ENCODE results near the gene PLEK.
"Not testable (repeated sequence)": the region's sequence is repeated elsewhere in the genome, so short reads cannot be mapped to it uniquely, and the experiment has no call there.

The PLEK gene

DNA sequence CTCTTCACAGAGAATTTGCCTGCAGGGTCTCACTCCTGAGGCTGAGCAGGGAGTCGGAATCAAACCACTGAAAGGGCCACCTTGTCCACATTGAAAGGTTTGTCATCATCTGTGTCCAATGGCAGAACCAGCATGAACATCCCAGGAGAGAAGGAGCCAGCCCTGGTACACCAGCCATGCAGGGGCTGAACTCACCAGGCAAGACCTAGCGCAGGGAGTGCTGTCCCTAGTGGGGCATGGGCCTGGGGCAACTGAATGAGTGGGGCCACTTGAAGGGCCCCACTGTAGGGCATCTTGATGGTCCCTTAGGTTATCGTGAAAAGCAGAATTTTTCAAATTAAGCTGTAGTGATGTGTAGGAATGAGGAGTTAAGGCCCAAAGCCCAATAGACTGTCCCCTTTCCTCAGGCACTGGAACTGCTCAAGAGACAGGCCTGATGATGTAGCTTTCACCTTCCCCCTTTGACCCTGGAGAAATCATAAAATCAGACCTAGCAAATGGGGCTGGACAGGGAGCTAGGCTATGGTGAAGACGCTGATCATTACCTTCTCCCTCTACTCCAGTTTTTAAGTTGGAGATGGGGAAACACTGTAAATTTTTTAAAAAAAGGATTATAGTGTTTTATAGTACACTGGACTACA, 8.4 kb upstream of the PLEK start:
- DNase-seq: no peak

DNA sequence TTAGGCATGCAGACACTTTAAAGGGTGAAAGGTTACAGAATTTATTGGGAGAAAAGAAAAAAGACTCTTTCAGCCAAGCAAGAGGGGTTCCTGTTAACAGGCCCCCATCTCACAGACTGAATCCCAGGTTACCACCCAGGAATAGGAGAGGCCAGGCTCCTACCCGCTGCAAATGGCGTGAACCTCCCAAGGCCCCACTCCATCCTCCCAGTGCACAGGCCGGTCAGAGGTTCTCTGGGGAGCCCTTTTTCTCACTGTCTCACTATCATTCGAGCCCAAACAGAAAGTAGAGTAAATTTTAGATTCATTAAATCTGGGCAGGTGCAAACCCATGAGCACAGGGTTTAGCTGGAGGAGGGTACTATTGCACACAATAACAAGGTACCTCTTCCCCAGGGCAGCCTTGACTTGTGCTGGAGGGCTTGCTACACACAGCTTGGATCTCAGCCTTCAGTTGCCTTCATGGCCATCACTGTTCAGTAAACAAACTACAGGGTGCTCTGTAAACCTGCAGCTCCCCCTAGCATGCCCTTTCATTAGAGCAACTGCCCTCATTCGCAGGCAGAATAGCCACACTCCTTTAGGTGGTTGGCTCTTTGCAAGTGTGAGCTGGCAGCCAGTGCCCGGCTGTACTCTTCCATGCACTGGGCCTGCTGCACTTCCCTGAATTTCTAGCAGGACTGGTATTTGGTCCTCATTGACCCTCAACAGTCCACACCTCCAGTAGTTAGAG, 7.3 kb upstream of the PLEK start:
- no peak for DNase-seq

DNA sequence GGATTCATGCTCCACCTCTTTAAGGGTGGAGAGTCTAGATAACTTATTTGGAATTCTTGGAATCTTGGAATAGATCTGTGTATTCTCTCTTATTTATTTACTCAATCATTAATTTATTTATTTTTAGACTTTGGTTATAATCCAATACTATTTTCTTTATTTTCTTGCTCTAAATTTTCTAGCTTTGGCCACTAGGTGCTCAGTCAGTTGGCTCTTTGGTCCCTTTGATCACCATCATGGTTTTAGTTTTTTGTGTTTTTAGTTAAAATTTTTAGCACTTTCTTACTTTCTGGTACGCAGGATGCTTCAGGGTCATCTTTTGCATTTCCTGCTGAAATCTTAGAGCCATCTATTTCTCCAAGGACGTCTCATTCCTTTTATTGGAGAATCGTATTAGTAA, 5.2 kb upstream of the PLEK start:
- no peak for DNase-seq

DNA sequence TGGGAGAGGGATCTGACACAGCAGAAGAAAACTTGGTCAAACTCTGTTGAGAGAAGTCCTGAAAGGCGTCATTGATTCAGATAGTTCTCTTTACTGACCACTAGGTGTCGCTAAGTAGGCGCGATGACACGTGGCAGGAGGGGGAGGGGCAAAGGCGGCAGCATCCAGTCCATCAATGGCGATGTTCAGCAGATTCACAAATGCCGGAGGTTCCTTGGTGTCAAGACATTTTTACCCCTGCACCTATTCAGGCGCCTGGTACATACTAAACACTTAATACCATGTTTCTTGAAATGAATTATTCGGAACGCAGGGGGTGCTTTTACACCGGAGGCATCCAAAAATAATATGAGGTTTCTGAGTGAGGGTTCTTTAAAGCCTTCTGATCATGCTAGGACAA, 3.0 kb upstream of the PLEK start:
- DNase-seq: peak; percentile 83

DNA sequence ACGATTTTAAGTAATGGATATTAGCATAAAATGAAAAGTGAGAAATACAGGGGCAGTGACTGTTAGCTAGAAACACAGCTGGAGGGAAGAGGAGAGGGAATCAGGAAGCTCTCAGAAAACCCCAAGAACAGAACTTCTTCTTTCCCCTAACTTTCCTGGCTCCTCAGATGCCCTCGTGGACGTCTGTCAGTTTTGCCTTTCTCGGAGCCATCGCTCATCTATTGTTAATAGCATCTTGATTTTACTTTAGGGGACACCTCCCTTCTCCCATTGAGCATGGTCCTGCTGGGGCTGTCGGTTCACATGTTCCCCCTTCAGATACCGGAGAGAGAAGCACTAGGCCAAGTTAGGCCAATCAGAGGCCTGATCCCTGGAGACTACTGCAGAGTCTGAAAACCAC, 2.3 kb upstream of the PLEK start:
- DNase-seq: no peak

DNA sequence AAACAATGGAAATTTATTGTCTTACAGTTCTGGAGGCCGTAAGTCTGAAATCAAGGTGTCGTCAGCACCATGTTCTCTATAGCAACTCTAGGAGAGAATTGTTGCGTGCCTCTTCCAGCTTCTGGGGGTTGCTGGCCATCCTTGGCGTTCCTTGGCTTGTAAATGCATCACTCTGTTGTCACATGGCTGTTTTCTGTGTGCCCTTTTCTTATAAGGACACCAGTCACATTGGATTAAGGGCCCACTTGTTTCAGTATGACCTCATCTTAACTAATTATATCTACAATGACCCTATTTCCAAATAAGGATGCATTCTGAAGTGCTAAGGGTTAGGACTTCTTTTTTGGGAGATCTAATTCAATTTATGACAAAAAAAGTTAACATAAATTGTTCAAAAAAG, 1.4 kb upstream of the PLEK start:
- DNase-seq: no peak

DNA sequence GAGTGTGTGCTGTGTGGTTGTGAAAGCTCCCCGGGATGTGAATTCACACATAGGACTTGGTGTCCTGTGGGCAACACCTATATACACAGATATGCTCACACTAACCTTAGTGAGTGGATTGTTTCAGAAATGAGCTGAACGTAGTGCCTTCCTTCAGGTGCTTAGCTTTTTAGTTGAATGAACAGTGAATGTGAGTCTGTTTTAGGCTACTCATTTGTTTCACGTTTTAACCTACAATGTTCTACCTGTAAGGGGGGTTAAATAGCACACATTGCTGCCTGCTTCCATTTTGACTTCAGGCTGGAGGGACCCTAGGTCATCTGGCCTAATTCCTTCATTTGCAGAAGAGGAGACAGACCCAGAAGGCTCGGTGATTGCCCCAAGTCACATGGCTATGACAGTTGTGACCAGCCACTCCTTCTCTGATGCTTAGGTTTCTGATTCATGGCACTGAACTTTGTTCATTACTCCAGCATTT, 1.0 kb downstream of the PLEK start:
- no peak for DNase-seq

DNA sequence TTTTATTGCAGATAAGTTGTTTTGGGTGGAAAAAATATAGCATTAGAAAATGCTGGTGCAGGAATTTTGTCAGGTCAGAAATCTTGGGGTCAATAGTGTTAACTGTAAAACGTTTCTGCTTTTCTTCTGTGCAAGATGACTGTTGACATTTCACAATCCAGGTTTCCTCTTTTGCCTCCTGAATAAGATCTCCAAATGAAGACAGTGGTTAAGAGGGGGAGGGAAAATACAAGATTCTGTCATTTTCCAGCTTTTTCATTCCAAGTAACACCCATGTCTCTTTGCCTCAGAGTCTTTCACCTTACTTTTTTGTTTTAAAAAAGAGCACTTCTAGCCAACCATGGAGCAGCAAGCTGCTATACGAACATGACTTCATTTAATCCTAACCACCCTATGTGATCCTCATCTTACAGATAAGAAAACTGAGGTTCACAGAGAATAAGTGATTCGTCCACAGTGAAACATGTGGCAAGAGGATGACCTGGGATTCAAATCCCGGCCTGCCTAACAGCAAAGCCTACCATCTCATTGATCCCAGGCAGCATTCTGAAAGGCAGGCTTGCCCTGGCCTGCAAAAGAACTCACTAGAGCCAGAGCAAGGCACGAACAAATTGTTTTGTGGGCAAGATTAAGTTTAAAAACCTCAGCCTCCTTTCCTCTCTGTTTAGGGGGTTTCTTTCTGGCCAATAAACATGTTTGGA, 3.0 kb downstream of the PLEK start:
- no peak for DNase-seq

DNA sequence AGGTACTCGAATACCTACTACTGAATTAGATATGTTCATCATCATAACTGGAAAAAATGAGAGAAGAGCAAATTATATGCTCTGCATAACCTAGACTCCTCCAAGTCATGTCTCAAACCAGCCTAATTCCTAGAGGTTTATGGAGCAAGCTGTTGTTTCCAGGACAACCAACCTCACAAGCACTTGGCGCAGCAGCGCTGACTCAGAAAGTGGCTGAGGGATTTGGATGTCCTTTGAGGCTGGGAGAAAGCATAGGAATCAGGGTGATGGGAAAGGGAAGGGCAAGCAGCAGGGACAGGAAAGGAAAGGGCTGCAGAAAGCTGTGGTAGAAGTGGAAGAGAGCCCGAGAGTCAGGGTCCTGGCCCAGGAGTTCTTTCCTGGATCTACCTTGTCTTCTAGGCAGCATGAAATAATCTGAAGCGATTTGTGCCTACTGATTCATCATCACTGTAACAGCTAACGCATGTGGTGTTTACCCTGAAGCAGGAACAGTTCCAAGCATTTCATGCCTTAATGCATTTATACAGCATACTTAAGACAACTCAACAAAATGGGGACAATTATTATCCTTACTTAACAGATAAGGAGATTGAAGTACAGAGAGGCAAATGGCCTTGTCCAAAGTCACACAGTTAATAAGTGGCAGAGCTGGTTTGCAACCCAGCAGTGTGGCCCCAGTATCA, 3.7 kb downstream of the PLEK start:
- DNase-seq: no peak

DNA sequence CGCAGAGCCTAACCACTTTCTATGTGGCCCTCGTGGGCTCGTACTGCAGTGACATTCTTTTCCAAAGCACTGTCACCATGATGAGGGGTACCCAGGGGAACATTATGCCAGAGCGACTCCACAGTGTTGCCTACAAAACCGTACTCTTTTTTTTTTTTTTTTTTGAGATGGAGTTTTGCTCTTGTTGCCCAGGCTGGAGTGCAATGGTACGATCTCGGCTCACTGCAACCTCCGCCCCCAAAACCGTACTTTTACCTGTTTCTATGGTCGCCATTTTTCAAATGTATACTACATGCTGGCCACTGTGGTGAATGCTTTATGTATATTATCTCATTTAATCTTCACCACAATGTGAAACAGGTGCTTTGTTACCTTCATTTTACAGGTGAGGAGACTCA, 4.3 kb downstream of the PLEK start:
- no peak for DNase-seq

DNA sequence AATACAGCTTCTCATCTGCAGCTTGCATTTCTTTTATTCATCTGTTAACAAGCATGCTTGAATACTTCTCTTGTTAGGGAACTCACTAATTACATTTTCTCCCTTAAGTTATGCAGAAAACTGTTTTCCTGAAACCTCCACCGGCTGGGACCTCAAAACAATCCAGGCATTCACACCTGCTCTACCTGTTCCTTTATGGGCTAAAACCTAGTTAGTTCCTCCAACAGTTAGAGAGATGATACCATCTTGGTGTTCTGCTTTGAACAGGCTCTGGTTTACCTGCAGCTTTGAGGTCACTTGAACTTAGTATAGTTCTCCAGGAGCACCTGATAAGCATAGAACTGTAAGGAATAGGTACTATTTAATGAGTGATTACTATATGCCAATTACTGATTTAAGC, 6.1 kb downstream of the PLEK start:
- no peak for DNase-seq

DNA sequence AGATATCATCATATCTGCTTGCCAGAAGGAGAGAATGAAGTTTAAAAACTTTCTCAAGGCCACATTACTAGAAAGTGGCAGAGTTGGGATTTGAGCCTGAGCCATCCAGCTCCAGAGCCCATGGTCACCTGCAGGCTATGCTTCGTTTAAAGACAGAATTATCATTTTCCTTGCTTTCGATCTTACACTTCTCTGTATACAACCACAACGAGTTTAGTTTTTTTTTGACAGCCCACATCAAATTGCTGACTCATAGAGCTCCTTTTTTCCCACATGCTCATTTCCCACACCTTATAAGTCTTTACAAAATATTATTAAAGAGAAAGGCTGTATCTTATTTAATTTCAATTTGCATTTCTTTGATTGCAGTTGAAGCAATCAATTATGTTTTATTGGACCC, 6.5 kb downstream of the PLEK start:
- no peak for DNase-seq

DNA sequence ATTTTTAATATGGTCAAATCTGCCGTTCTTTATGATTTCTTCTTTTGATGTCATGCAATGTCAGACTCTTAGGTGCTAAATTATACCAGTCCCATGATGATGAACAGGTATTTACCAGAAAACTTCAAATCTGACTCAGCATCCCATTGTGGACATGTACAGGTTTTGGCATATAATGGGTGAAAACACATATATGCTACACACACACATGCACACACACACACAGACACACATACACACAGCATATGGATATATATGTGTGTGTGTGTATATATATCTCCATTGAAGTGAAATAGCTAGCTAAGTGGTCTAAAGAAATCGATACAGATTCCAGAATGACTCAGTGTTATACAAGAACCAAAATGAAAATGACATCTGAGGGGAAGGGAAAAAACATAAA, 7.4 kb downstream of the PLEK start:
- DNase-seq: no peak

DNA sequence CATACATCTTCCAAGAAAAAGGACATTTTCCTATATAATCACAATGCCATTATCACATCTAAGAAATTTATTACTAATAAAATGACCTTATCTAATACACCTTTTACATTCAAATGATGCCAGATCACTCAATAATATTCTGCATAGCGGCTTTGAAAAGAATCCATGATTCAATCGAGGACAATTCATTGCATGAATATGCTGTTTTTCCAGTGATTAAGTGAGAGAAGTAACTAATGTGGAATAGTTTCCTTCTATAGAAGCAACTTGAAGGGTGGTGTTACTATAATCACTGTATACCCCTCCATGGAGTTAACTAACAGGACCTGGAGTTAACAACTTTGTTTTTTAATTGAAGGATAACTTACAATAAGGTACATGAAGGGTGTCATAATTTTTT, 9.1 kb downstream of the PLEK start:
- no peak for DNase-seq

DNA sequence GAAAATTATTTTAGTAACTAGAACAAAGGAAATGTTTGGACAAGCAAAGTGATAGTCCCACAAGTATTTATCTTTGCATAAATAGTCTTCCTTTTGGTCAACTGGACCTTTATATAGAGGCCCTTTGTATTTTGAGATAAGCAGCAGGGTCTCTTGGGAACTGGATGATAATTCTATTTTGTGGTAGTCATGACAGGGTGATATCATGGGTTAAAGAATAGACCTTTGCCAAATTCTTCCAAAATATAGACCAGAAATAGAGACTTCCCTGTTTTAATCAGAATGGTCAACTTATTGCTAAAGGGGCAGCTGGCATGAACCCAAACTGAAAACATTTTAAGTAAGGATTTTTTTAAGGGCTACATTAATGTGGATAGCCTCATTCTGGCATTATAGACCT, 10.5 kb downstream of the PLEK start:
- no peak for DNase-seq

DNA sequence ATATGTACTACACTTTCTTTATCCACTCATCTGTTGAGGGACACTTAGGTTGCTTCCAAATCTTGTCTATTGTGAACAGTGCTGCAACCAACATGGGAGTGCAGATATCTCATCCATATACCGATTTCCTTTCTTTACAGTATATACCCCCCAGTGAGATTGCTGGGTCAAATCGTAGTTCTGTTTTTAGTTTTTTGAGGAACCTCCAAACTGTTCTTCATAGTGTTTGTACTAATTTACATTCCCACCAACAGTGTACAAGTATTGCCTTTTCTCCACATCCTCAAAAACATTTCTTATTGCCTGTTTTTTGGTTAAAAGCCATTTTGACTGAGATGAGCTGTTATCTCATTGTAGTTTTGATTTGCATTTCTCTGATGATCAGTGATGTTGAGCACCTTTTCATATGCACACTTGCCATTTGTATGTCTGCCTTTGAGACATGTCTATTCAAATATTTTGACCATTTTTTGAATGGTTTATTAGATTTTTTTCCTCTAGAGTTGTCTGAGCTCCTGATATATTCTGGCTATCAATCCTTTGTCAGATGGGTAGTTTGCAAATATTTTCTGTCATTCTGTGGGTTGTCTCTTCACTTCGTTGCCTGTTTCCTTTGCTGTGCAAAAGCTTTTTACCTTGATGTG, 12.2 kb downstream of the PLEK start:
- no peak for DNase-seq

DNA sequence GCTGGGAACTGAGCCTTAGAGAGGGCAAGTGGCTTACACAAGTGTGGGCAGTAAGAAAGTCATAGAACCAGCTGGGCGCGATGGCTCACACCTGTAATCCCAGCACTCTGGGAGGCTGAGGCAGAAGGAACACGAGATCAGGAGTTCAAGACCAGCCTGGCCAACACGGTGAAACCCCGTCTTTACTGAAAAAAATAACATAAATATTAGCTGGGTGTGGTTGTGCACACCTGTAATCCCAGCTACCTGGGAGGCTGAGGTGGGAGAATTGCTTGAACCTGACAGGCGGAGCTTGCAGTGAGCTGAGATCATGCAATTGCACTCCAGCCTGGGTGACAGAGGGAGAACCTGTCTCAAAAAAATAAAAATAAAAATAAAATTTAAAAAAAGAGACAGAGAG, 13.7 kb downstream of the PLEK start:
- not testable (repeated sequence) for DNase-seq

DNA sequence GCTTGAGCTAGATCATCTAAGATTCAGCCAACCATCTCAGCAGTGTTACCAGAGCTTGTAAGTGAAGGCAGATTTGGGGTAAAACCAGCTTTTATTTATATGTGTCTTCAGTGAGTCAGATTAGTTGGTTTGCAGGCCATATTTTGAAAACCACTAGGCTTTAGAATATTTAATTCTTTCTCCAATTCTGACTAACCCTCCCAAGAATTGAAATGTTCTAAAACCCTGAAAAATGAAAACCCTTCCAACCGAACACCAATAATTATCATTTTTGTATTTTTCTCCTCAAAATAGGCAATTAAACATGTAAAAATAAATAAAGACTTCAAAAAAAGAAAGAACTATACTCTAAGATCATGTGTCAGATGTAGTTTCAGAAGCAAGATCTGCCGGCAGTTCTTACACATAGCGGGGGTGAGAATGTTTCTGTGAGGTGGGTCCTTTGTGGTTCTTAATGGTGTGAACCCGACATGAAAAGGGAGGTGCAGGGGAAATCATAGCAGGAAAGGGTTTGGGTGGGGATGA, 14.2 kb downstream of the PLEK start:
- DNase-seq: peak; percentile 30

DNA sequence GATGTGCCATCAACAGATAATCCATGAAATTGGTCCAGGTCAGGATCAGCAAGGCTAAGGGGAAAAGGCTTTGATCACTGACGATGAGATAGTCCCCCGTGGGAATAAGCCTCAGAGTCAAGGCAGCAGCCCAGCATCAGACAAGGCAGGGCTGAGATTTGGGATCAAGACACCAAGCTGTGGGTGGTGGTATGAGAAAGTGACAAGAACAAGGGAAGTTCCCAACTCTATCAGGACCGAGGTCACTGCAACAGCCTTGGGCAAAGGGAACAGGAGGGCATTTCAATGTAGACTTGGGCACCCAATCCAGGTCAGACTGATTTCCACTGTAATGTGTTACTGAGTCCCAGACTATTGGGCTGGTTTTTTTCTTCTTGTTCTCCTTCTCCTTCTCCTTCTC, 18.7 kb downstream of the PLEK start:
- DNase-seq: no peak

DNA sequence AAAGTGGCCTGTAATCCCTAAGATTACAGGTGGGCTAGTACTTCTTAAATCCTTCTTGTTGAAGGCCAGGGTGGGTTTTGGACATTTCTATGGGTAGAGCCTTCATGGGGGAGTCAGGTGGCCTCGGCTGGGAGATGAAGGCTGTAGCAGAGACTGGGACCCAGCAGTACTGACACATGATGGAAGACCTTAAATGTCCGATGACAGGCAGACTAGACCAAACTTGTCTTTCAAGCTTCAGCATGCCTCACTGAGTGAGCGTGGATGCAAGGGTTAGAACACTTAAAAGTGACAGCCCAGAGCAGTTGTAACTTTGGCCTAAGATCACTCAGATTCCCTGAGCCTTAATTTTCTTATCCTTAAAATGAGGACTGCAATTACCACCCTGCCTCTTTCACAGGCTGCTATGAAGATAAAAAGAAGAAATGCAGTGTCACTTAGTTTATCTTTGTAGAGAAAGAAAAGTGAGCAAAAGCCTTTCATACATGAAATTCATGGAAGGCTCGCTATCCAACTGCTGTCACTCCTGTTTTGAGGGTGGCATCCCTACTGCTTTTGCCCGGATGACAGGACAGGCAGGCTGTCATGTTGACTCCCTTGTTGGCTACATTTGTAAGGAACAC, 19.5 kb downstream of the PLEK start:
- DNase-seq: no peak

DNA sequence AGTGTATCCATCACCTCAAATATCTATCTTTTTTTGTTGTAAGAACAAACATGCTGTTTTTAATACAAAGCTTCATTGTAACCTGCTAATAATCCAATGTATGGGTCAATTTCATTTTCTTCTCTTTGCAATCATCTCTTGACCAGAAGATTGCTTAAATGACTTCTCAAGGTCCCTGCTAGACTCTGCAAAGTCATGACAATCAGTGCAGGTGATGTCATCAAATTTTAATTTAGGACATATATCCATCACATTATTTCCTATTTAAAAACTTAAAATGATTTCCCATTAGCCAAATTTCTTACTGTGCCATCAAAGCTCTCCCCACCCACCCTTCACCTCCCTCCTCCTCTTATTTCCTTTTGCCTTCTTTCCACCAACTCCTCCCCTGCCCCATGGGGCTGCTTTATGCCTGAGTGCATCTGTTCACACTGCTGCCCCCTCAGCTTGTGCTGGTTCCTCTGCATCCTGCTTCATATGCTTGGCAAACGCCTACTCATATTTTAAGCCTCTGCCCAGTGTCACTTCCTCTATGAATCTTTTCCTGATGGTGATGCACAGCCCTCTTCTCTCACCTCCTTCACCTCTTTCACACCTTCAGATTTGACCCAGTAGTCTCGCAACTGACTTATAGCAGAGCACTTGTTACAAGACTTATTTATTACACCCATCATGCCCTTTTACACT, 20.3 kb downstream of the PLEK start:
- DNase-seq: peak; percentile 33

DNA sequence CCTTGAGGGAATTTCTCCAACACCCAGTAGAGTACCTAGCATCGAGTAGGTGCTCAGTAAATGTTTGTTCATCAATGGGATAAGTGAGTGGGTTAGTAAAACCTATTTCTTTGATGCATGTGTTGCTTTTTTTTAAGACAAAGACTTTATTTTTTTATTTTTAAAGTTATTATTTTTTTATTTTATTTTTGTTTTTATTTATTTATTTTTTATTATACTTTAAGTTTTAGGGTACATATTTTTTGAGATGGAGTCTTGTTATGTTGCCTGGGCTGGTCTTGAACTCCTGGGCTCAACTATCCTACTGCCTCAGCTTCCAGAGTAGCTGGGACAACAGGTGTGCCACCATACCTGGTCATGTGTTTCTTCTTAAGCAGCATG, 20.8 kb downstream of the PLEK start:
- DNase-seq: no peak

Data from activated gamma-delta T cell treated with Interleukin-2 at 50 U/mL for 16 hours (primary cell).